ENCODE results near the gene C1orf53. TPM values are rescaled to one million over a fixed set of nuclear protein-coding genes. Genes with fewer than 3 reads are reported as not detected.

C1orf53 gene
- total RNA-seq, 3 donors from 2014 or later (not counting 1 experiment from before 2014, with no cell fraction given): not detected

GRCh38 chr1:197909384-197909783 lies 7.0 kb downstream of the C1orf53 start:
- Mint-ChIP-seq H3K9me3 (no peaks in the 10 kb centered on the region), H3K4me1 (peaks cover 39 to 52% of the 10 kb centered on the region in 2 donors), H3K27me3 (ENCODE audit: low read depth in 2 of 2) (peaks cover 70 to 87% of the 10 kb centered on the region in 2 donors), H3K36me3 (no peaks in the 10 kb centered on the region), H3K4me3 (no peak overlapping the region), H3K27ac (no peak overlapping the region)
- H3K4me3 ChIP-seq (ENCODE audit: low read length): no peak overlapping the region
- intact Hi-C loops (cut with micrococcal nuclease): no loop called here
- no peaks in the 10 kb centered on the region for H3K9me3 ChIP-seq (ENCODE audit: control insufficient read depth, insufficient read depth, low read length)
- peaks cover 77% of the 10 kb centered on the region for H3K27me3 ChIP-seq (ENCODE audit: control insufficient read depth, insufficient read depth, low read length)
- WGBS (ENCODE audit: insufficient coverage): 21% methylated on average over 8 of the region's 8 CpGs
- no peak for TF ChIP-seq CTCF (IDR thresholded peaks at IDR 0.05)
- peaks cover 40% of the 10 kb centered on the region for H3K4me1 ChIP-seq (ENCODE audit: control insufficient read depth, insufficient read depth, low read length)
- no peak overlapping the region for H3K27ac ChIP-seq (ENCODE audit: low read length)
- ATAC-seq: no peak
- H3K36me3 ChIP-seq (ENCODE audit: control insufficient read depth, insufficient read depth, low read length): no peaks in the 10 kb centered on the region
- peak in 1 of 2 donors; percentile 23 for DNase-seq

- Mint-ChIP-seq H3K27ac (no peak overlapping the region), H3K4me1 (peaks cover 39 to 52% of the 10 kb centered on the region in 2 donors)
Measured at GRCh38 chr1:197910120-197910991, 7.9 kb downstream of the C1orf53 start.

GRCh38 chr1:197911111-197911856 lies 8.9 kb downstream of the C1orf53 start:
- Histone ChIP-seq H3K36me3 (ENCODE audit: control insufficient read depth, insufficient read depth, low read length) (no peaks in the 10 kb centered on the region), H3K4me3 (ENCODE audit: low read length) (no peak overlapping the region), H3K27me3 (ENCODE audit: control insufficient read depth, insufficient read depth, low read length) (peaks cover 88% of the 10 kb centered on the region), H3K9me3 (ENCODE audit: control insufficient read depth, insufficient read depth, low read length) (no peaks in the 10 kb centered on the region), H3K27ac (ENCODE audit: low read length) (no peak overlapping the region), H3K4me1 (ENCODE audit: control insufficient read depth, insufficient read depth, low read length) (peaks cover 50% of the 10 kb centered on the region)
- 3% methylated on average over 45 of the region's 47 CpGs for WGBS (ENCODE audit: insufficient coverage)
- Mint-ChIP-seq H3K9me3 (no peaks in the 10 kb centered on the region), H3K4me3 (peak overlapping the region; percentile 37), H3K27me3 (ENCODE audit: low read depth in 2 of 2) (peaks cover 81 to 87% of the 10 kb centered on the region in 2 donors), H3K4me1 (peaks cover 48 to 60% of the 10 kb centered on the region in 2 donors), H3K36me3 (no peaks in the 10 kb centered on the region), H3K27ac (no peak overlapping the region)
- no peak for TF ChIP-seq CTCF (IDR thresholded peaks at IDR 0.05)
- peak in 1 of 2 donors; percentile 53 for DNase-seq
- no peak for ATAC-seq
- intact Hi-C loops (cut with micrococcal nuclease): loop anchor here (10.0 kb wide), 1 partner anchor 244 kb away; the partner anchor contains the start of gene NEK7

More at GRCh38 chr1:197910120-197910991, 7.9 kb downstream of the C1orf53 start:
- Mint-ChIP-seq H3K9me3 (no peaks in the 10 kb centered on the region), H3K4me3 (peak overlapping the region; percentile 62), H3K27me3 (ENCODE audit: low read depth in 2 of 2) (peaks cover 74 to 87% of the 10 kb centered on the region in 2 donors), H3K36me3 (no peaks in the 10 kb centered on the region)
- no peaks in the 10 kb centered on the region for H3K9me3 ChIP-seq (ENCODE audit: control insufficient read depth, insufficient read depth, low read length)
- no peak for TF ChIP-seq CTCF (IDR thresholded peaks at IDR 0.05)
- no peaks in the 10 kb centered on the region for H3K36me3 ChIP-seq (ENCODE audit: control insufficient read depth, insufficient read depth, low read length)
- 12% methylated on average over 36 of the region's 37 CpGs for WGBS (ENCODE audit: insufficient coverage)
- H3K4me3 ChIP-seq (ENCODE audit: low read length): no peak overlapping the region
- intact Hi-C loops (cut with micrococcal nuclease): loop anchor here (10.0 kb wide), 1 partner anchor 244 kb away; the partner anchor contains the start of gene NEK7
- peaks cover 40% of the 10 kb centered on the region for H3K4me1 ChIP-seq (ENCODE audit: control insufficient read depth, insufficient read depth, low read length)
- no peak overlapping the region for H3K27ac ChIP-seq (ENCODE audit: low read length)
- H3K27me3 ChIP-seq (ENCODE audit: control insufficient read depth, insufficient read depth, low read length): peaks cover 82% of the 10 kb centered on the region
- ATAC-seq (no peak), DNase-seq (peak in 1 of 2 donors; percentile 45)

All from natural killer cell (primary cell).